Activated B cell treated with CpG ODN at 0.5 μM for 24 hours (primary cell): ENCODE data around the gene GIMAP1. TPM values are rescaled to one million over a fixed set of nuclear protein-coding genes. Genes with fewer than 3 reads are reported as not detected.
"Not testable (repeated sequence)": the region's sequence is repeated elsewhere in the genome, so short reads cannot be mapped to it uniquely, and the experiment has no call there.

ENCODE experiments used
- ATAC-seq: fragments of 200-7000 bp; cut with Tn5 transposase; one replicate; pipeline ENCODE4 v1.10.0; 2021; ENCODE audit warnings: low read depth, mild to moderate bottlenecking, moderate library complexity
- CTCF ChIA-PET: fragments of 350-600 bp; sonication (Branson Sonifier 250); formaldehyde crosslinking; loops from one replicate; lab custom pipeline; 2021; ENCODE audit warnings: antibody characterized with exemption; lab: Charles Lee
- POLR2A ChIA-PET: fragments of 350-600 bp; sonication (Branson Sonifier 250); formaldehyde crosslinking; loops from one replicate; lab custom pipeline; 2021; ENCODE audit warnings: antibody characterized with exemption; lab: Charles Lee
- DNase-seq: peaks from one replicate; pipeline ENCODE4 v3.0.0; 2022
- H3K27ac Mint-ChIP-seq: one replicate; pipeline ENCODE4 v1.8.0; 2020; ENCODE audit warnings: mixed read lengths
- H3K27me3 Mint-ChIP-seq: one replicate; pipeline ENCODE4 v1.8.0; 2021; ENCODE audit warnings: mixed read lengths
- H3K36me3 Mint-ChIP-seq: one replicate; pipeline ENCODE4 v1.8.0; 2021; ENCODE audit warnings: low read depth, mixed read lengths
- H3K4me1 Mint-ChIP-seq: one replicate; pipeline ENCODE4 v1.8.0; 2021; ENCODE audit warnings: mixed read lengths
- H3K4me3 Mint-ChIP-seq: one replicate; pipeline ENCODE4 v1.8.0; 2020; ENCODE audit warnings: mild to moderate bottlenecking, mixed read lengths
- H3K9me3 Mint-ChIP-seq: one replicate; pipeline ENCODE4 v1.8.0; 2020; ENCODE audit warnings: mixed read lengths
- intact Hi-C: fragments of 100-400 bp; cut with micrococcal nuclease; formaldehyde crosslinking; loops from one replicate; pipeline ENCODE4 v1.15.1; 2024
- total RNA-seq: library from RNA; stranded (reverse); gene quantifications from 2 replicates; pipeline ENCODE4 v1.2.3, GENCODE V29; 2022
- TF ChIP-seq, protein P1 (sequence below): fragments of 200-600 bp; IDR thresholded peaks from one replicate; pipeline ENCODE4 v1.8.0; 2022; ENCODE audit warnings: antibody characterized with exemption, mild to moderate bottlenecking

Gene GIMAP1
- 0.29 and 0.89 TPM in 2 replicates for total RNA-seq

GRCh38 chr7:150716368-150716767, at the start of gene GIMAP1:
Gene GIMAP1, plus strand, starts transcription at chr7:150716613. Its CDS starts 2,435 bp downstream, at chr7:150719048.
- ChIA-PET POLR2A (interaction anchor here (0.8 to 1.2 kb wide), 3 partner anchors 16 to 311 kb away, joined by 3 to 5 read pairs (median 3); partner anchors contain the start of gene GIMAP2), CTCF (interaction anchor here (1.4 kb wide), 1 partner anchor 267 kb away, joined by 5 read pairs; no protein-coding TSS in a partner anchor)
- H3K27me3 Mint-ChIP-seq, result no peaks in the 10 kb centered on the region
- H3K4me1 Mint-ChIP-seq, result peaks cover 17% of the 10 kb centered on the region
- peaks cover 13% of the 10 kb centered on the region for H3K9me3 Mint-ChIP-seq
- H3K4me3 Mint-ChIP-seq, result peak within 1 kb of the TSS; percentile 76
- H3K36me3 Mint-ChIP-seq, result no peaks in the 10 kb centered on the region
- H3K27ac Mint-ChIP-seq, result peak within 1 kb of the TSS; percentile 6
- intact Hi-C loops, result no loop called here
- TF ChIP-seq, protein P1, sequence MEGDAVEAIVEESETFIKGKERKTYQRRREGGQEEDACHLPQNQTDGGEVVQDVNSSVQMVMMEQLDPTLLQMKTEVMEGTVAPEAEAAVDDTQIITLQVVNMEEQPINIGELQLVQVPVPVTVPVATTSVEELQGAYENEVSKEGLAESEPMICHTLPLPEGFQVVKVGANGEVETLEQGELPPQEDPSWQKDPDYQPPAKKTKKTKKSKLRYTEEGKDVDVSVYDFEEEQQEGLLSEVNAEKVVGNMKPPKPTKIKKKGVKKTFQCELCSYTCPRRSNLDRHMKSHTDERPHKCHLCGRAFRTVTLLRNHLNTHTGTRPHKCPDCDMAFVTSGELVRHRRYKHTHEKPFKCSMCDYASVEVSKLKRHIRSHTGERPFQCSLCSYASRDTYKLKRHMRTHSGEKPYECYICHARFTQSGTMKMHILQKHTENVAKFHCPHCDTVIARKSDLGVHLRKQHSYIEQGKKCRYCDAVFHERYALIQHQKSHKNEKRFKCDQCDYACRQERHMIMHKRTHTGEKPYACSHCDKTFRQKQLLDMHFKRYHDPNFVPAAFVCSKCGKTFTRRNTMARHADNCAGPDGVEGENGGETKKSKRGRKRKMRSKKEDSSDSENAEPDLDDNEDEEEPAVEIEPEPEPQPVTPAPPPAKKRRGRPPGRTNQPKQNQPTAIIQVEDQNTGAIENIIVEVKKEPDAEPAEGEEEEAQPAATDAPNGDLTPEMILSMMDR, result no peak
- ATAC-seq, result peak; percentile 31
- no peak for DNase-seq

GRCh38 chr7:150668472-150668911, 47.9 kb upstream of the GIMAP1 start:
- CTCF ChIA-PET, result no interaction called here
- H3K4me1 Mint-ChIP-seq, result peaks cover 13% of the 10 kb centered on the region

DNA sequence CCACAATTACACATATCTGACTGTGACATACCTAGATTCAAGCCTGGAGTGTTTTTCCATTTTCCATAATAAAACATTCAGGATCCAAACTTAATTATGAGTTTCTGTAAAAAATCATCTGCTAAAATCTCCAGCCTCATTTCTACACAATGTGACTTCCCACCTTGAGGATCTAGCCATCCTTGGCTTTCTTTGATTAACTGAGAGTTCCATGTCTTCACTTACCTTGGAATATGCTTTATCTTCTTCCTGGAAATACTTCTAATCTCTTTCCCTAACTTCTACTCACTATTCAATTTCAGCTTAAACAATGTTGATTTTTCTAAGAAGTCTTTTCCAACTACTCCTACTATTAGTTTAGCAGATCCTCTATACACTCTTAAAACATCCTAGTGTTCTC, 47.4 kb upstream of the GIMAP1 start:
- ChIA-PET CTCF (no interaction called here), POLR2A (no interaction called here)
- no peak overlapping the region for H3K27ac Mint-ChIP-seq
- intact Hi-C loops, result no loop called here
- no peaks in the 10 kb centered on the region for H3K36me3 Mint-ChIP-seq
- ATAC-seq (no peak), DNase-seq (no peak)
- peaks cover 7% of the 10 kb centered on the region for H3K9me3 Mint-ChIP-seq
- H3K27me3 Mint-ChIP-seq, result peaks cover 2% of the 10 kb centered on the region
- TF ChIP-seq, protein P1, result no peak
- H3K4me3 Mint-ChIP-seq, result no peak overlapping the region
- H3K4me1 Mint-ChIP-seq, result peaks cover 9% of the 10 kb centered on the region

More at GRCh38 chr7:150668472-150668911, 47.9 kb upstream of the GIMAP1 start:
- Mint-ChIP-seq H3K36me3 (no peaks in the 10 kb centered on the region), H3K4me3 (no peak overlapping the region), H3K27ac (no peak overlapping the region), H3K27me3 (peaks cover 2% of the 10 kb centered on the region), H3K9me3 (peaks cover 7% of the 10 kb centered on the region)
- DNase-seq, result no peak
- TF ChIP-seq, protein P1, result no peak
- POLR2A ChIA-PET, result no interaction called here
- intact Hi-C loops, result no loop called here
- ATAC-seq, result no peak

DNA sequence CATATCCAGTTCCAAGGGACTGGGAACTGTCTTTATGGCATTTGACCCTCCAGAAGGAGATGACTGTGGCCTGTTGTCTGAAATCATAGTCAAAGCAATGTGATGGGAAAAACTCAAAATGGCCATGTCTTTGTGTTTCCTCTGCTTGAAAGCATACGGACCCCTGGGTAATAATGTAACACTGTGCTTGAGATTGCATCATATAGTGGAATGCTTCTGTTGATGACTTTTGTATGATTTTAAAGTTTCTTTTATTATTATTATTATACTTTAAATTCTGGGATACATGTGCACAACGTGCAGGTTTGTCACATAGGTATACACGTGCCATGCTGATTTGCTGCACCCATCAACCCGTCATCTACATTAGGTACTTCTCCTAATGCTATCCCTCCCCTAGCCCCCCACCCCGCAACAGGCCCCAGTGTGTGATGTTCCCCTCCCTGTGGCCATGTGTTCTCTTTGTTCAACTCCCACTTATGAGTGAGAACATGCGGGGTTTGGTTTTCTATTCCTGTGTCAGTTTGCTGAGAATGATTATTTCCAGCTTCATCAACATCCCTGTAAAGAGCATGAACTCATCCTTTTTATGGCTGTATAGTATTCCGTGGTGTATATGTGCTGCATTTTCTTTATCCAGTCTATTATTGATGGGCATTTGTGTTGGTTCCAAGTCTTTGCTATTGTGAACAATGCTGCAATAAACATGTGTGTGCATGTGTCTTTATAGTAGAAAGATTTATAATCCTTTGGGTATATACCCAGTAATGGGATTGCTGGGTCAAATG, 44.4 kb upstream of the GIMAP1 start:
- H3K4me3 Mint-ChIP-seq, ATAC-seq, H3K9me3 Mint-ChIP-seq, CTCF ChIA-PET, intact Hi-C loops, DNase-seq, H3K27me3 Mint-ChIP-seq, H3K27ac Mint-ChIP-seq, POLR2A ChIA-PET, H3K36me3 Mint-ChIP-seq: not testable (repeated sequence)
- H3K4me1 Mint-ChIP-seq, result peaks cover 16% of the 10 kb centered on the region

DNA sequence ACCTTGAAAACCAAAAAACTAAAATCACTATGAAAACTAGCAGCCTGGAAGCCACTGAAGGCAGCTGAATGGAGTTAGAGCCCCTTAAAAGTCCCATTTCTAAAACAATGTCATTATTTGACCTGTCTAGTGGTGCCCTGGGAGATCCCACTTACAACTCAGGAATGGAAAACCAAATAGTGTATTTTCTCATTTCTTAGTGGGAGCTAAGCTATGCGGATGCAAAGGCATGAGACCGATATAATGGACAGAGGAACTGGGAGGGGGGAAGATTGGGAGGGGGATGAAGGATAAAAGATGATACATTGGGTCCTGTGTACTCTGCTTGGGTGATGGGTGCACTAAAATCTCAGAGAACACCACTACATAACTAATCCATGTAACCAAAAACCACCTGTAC, 40.7 kb upstream of the GIMAP1 start:
- Mint-ChIP-seq H3K4me1 (peaks cover 12% of the 10 kb centered on the region), H3K36me3 (no peaks in the 10 kb centered on the region), H3K27ac (no peak overlapping the region), H3K27me3 (peaks cover 6% of the 10 kb centered on the region), H3K4me3 (no peak overlapping the region), H3K9me3 (no peaks in the 10 kb centered on the region)
- intact Hi-C loops, result no loop called here
- POLR2A ChIA-PET, result interaction anchor here (0.6 kb wide), 1 partner anchor 220 kb away, joined by 6 read pairs; no protein-coding TSS in a partner anchor
- ATAC-seq (no peak), DNase-seq (no peak)
- TF ChIP-seq, protein P1, result no peak
- CTCF ChIA-PET, result no interaction called here

- POLR2A ChIA-PET, result interaction anchor here (0.6 kb wide), 1 partner anchor 221 kb away, joined by 6 read pairs; no protein-coding TSS in a partner anchor
Measured at GRCh38 chr7:150676276-150676675, 40.1 kb upstream of the GIMAP1 start.

DNA sequence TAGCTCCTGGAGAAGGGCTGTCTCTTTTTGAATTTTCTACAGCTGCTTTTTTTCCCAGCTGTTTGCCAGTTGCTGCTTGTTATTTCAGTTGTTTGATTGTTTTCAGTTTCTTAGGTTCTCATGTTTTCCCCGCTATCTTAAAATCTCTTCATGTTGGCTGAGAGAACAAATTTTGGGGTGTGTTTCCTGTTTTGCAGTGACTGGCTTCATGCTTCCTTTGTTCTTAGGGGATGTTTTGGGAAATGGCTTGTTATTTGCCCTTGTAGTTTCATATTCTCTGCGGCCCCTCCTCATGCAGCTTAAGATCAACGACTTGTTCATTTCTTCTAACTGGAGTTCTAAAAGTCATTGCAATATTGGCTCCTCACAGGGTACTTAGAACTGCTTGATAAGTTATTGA, 39.6 kb upstream of the GIMAP1 start:
- POLR2A ChIA-PET, H3K27me3 Mint-ChIP-seq, CTCF ChIA-PET, ATAC-seq, H3K9me3 Mint-ChIP-seq, H3K36me3 Mint-ChIP-seq, DNase-seq, intact Hi-C loops, H3K4me3 Mint-ChIP-seq, H3K27ac Mint-ChIP-seq: not testable (repeated sequence)
- H3K4me1 Mint-ChIP-seq, result peaks cover 12% of the 10 kb centered on the region

More at GRCh38 chr7:150676276-150676675, 40.1 kb upstream of the GIMAP1 start:
- H3K27ac Mint-ChIP-seq, H3K36me3 Mint-ChIP-seq, CTCF ChIA-PET, intact Hi-C loops, DNase-seq, H3K27me3 Mint-ChIP-seq, ATAC-seq, H3K9me3 Mint-ChIP-seq, H3K4me3 Mint-ChIP-seq: not testable (repeated sequence)
- H3K4me1 Mint-ChIP-seq, result peaks cover 12% of the 10 kb centered on the region

- H3K4me3 Mint-ChIP-seq, DNase-seq, H3K27ac Mint-ChIP-seq, CTCF ChIA-PET, H3K27me3 Mint-ChIP-seq, intact Hi-C loops, ATAC-seq, H3K9me3 Mint-ChIP-seq, POLR2A ChIA-PET, H3K36me3 Mint-ChIP-seq: not testable (repeated sequence)
- H3K4me1 Mint-ChIP-seq, result peaks cover 12% of the 10 kb centered on the region
Measured at GRCh38 chr7:150678601-150679000, 37.8 kb upstream of the GIMAP1 start.
